Erythroblast (primary cell): ENCODE results near the gene ATOH7.
"Not testable (repeated sequence)": the region's sequence is repeated elsewhere in the genome, so short reads cannot be mapped to it uniquely, and the experiment has no call there.

Experiments used
- GATA1 ChIP-seq: IDR thresholded peaks from 2 replicates; pipeline ENCODE4 v1.6.1; 2011; ENCODE audit warnings: low read depth, mild to moderate bottlenecking, control low read depth, low read length, moderate library complexity
- POLR2A ChIP-seq: IDR thresholded peaks from 2 replicates; pipeline ENCODE4 v1.6.1; 2011; ENCODE audit warnings: mild to moderate bottlenecking, low read length

GRCh38 chr10:68278906-68279753, 47.2 kb upstream of the ATOH7 start:
- TF ChIP-seq POLR2A, GATA1: not testable (repeated sequence)
